ENCODE data around the gene MAPT. TPM values are rescaled to one million over a fixed set of nuclear protein-coding genes. Genes with fewer than 3 reads are reported as not detected.

Gene MAPT
- total RNA-seq, 1 experiment from 2014 or later: 8.3 TPM

GRCh38 chr17:45973099-45973780 is 78.9 kb downstream of the MAPT start:
- no TSS peak for BruUV-seq (replicated peaks)
- intact Hi-C loops (cut with micrococcal nuclease; ENCODE audit: unreplicated experiment): no loop called here
- Histone ChIP-seq H3K27ac (ENCODE audit: low read depth, low read length, poor library complexity, severe bottlenecking) (no peak overlapping the region), H3K4me1 (ENCODE audit: insufficient read depth, low read length, poor library complexity, severe bottlenecking) (no peaks in the 10 kb centered on the region), H3K36me3 (ENCODE audit: insufficient read depth, low read length, poor library complexity, severe bottlenecking) (no peaks in the 10 kb centered on the region), H3K9me3 (ENCODE audit: low read depth, low read length, poor library complexity, severe bottlenecking) (no peaks in the 10 kb centered on the region), H3K4me3 (ENCODE audit: low read depth, low read length, poor library complexity, severe bottlenecking) (no peak overlapping the region), H3K27me3 (replicated peaks; ENCODE audit: insufficient read depth, low read depth, low read length, poor library complexity) (no peaks in the 10 kb centered on the region)
- POLR2A ChIA-PET (ENCODE audit: low non-redundant PET): no interaction called here
- CTCF ChIA-PET: no interaction called here
- no peak for DNase-seq (ENCODE audit: low spot score)
- no peak for TF ChIP-seq CTCF (conservative IDR thresholded peaks at IDR 0.05; ENCODE audit: low read depth, low read length)
- TF ChIP-seq EZH2 (IDR thresholded peaks at IDR 0.05; ENCODE audit: borderline replicate concordance, low read depth, low read length, poor library complexity, severe bottlenecking): no peak

GRCh38 chr17:45973946-45974859 is 79.8 kb downstream of the MAPT start:
- TF ChIP-seq EZH2 (IDR thresholded peaks at IDR 0.05; ENCODE audit: borderline replicate concordance, low read depth, low read length, poor library complexity, severe bottlenecking): no peak
- TF ChIP-seq CTCF (conservative IDR thresholded peaks at IDR 0.05; ENCODE audit: low read depth, low read length): no peak
- H3K27me3 ChIP-seq (replicated peaks; ENCODE audit: insufficient read depth, low read depth, low read length, poor library complexity): no peaks in the 10 kb centered on the region
- ChIA-PET POLR2A (ENCODE audit: low non-redundant PET) (no interaction called here), CTCF (no interaction called here)
- no peak for DNase-seq (ENCODE audit: low spot score)
- no peaks in the 10 kb centered on the region for H3K36me3 ChIP-seq (ENCODE audit: insufficient read depth, low read length, poor library complexity, severe bottlenecking)
- H3K27ac ChIP-seq (ENCODE audit: low read depth, low read length, poor library complexity, severe bottlenecking): no peak overlapping the region
- intact Hi-C loops (cut with micrococcal nuclease; ENCODE audit: unreplicated experiment): no loop called here
- H3K4me1 ChIP-seq (ENCODE audit: insufficient read depth, low read length, poor library complexity, severe bottlenecking): no peaks in the 10 kb centered on the region
- H3K9me3 ChIP-seq (ENCODE audit: low read depth, low read length, poor library complexity, severe bottlenecking): no peaks in the 10 kb centered on the region
- BruUV-seq (replicated peaks): no TSS peak
- H3K4me3 ChIP-seq (ENCODE audit: low read depth, low read length, poor library complexity, severe bottlenecking): no peak overlapping the region

- H3K9me3 ChIP-seq (ENCODE audit: low read depth, low read length, poor library complexity, severe bottlenecking): no peaks in the 10 kb centered on the region
- H3K4me1 ChIP-seq (ENCODE audit: insufficient read depth, low read length, poor library complexity, severe bottlenecking): no peaks in the 10 kb centered on the region
- no peaks in the 10 kb centered on the region for H3K27me3 ChIP-seq (replicated peaks; ENCODE audit: insufficient read depth, low read depth, low read length, poor library complexity)
- CTCF ChIA-PET: interaction anchor here (0.5 kb wide), 1 partner anchor 218 kb away, joined by 4 read pairs; the partner anchor contains the start of gene KANSL1
- POLR2A ChIA-PET (ENCODE audit: low non-redundant PET): no interaction called here
- BruUV-seq (replicated peaks): no TSS peak
- no peak for DNase-seq (ENCODE audit: low spot score)
- TF ChIP-seq CTCF (conservative IDR thresholded peaks at IDR 0.05; ENCODE audit: low read depth, low read length) (no peak), EZH2 (IDR thresholded peaks at IDR 0.05; ENCODE audit: borderline replicate concordance, low read depth, low read length, poor library complexity, severe bottlenecking) (no peak)
- no peak overlapping the region for H3K4me3 ChIP-seq (ENCODE audit: low read depth, low read length, poor library complexity, severe bottlenecking)
- H3K36me3 ChIP-seq (ENCODE audit: insufficient read depth, low read length, poor library complexity, severe bottlenecking): no peaks in the 10 kb centered on the region
- intact Hi-C loops (cut with micrococcal nuclease; ENCODE audit: unreplicated experiment): no loop called here
- H3K27ac ChIP-seq (ENCODE audit: low read depth, low read length, poor library complexity, severe bottlenecking): no peak overlapping the region
Observed at GRCh38 chr17:45974916-45975630, 80.7 kb downstream of the MAPT start.

All from A673 (cell line).